Neural cell (in vitro differentiated cells): ENCODE data around the gene SFN. TPM values are rescaled to one million over a fixed set of nuclear protein-coding genes. Genes with fewer than 3 reads are reported as not detected.
A peak's percentile ranks its signal among the peaks of the same experiment; 100 is the strongest.

Experiments used
- H2AFZ ChIP-seq: fragments of 200-600, 300-800 bp; sonication (generic), shearing (Covaris generic); 2 replicates; pipeline ENCODE4 v1.6.0; 2014; ENCODE audit warnings: low read depth, mild to moderate bottlenecking, antibody characterized with exemption, low read length, moderate library complexity
- H3F3A ChIP-seq: fragments of 200-600 bp; shearing (Covaris generic); 2 replicates; pipeline ENCODE4 v1.6.1; 2016; ENCODE audit warnings: mild to moderate bottlenecking, moderate library complexity, mixed read lengths, antibody characterized with exemption, low read length; ENCODE audit not compliant: insufficient read depth, poor library complexity, severe bottlenecking
- H3K27ac ChIP-seq: fragments of 200-600, 300-800 bp; sonication (generic), shearing (Covaris generic); 2 replicates; pipeline ENCODE4 v1.5.1; 2014; ENCODE audit warnings: mild to moderate bottlenecking, low read length, moderate library complexity
- H3K27me3 ChIP-seq: fragments of 300-800, 200-600 bp; sonication (generic), shearing (Covaris generic); 2 replicates; pipeline ENCODE4 v1.6.0; 2014; ENCODE audit warnings: mild to moderate bottlenecking, low read depth, low read length, moderate library complexity; ENCODE audit not compliant: insufficient read depth
- H3K36me3 ChIP-seq: fragments of 300-800, 200-600 bp; sonication (generic), shearing (Covaris generic); 2 replicates; pipeline ENCODE4 v1.5.1; 2014; ENCODE audit warnings: mild to moderate bottlenecking, antibody characterized with exemption, low read length, moderate library complexity; ENCODE audit not compliant: insufficient read depth
- H3K4me2 ChIP-seq: fragments of 300-800, 200-600 bp; sonication (generic), shearing (Covaris generic); 2 replicates; pipeline ENCODE4 v1.6.0; 2014; ENCODE audit warnings: mild to moderate bottlenecking, low read length
- H3K4me3 ChIP-seq: fragments of 300-800, 200-600 bp; sonication (generic), shearing (Covaris generic); 2 replicates; pipeline ENCODE4 v1.5.1; 2014; ENCODE audit warnings: mild to moderate bottlenecking, low read length, moderate library complexity
- H3K79me2 ChIP-seq: fragments of 200-600 bp; shearing (Covaris generic); replicated peaks from 2 replicates; pipeline ENCODE4 v1.6.0; 2014; ENCODE audit warnings: mild to moderate bottlenecking, low read length, moderate library complexity; ENCODE audit not compliant: insufficient read depth
- H3K9ac ChIP-seq: fragments of 300-800, 200-600 bp; sonication (generic), shearing (Covaris generic); 2 replicates; pipeline ENCODE4 v1.6.1; 2016; ENCODE audit warnings: mild to moderate bottlenecking, low read length, mixed read lengths
- H3K9me2 ChIP-seq: fragments of 200-600 bp; shearing (Covaris generic); 2 replicates; pipeline ENCODE4 v1.6.1; 2016; ENCODE audit warnings: mild to moderate bottlenecking, low read length, mixed read lengths; ENCODE audit not compliant: insufficient read depth
- H3K9me3 ChIP-seq: fragments of 200-600, 300-800 bp; sonication (generic), shearing (Covaris generic); 2 replicates; pipeline ENCODE4 v1.6.1; 2016; ENCODE audit warnings: mild to moderate bottlenecking, mixed run types, low read length, moderate library complexity, mixed read lengths
- H4K20me1 ChIP-seq: fragments of 200-600 bp; shearing (Covaris generic); 2 replicates; pipeline ENCODE4 v1.6.1; 2016; ENCODE audit warnings: mild to moderate bottlenecking, mixed run types; ENCODE audit not compliant: insufficient read depth
- CTCF ChIP-seq: fragments of 450-650 bp; IDR thresholded peaks from 2 replicates; pipeline ENCODE4 v1.5.1; 2014; ENCODE audit warnings: antibody characterized with exemption, mild to moderate bottlenecking, moderate library complexity; ENCODE audit not compliant: poor library complexity, severe bottlenecking
- EP300 ChIP-seq: fragments of 450-650 bp; conservative IDR thresholded peaks from 2 replicates; pipeline ENCODE4 v1.6.1; 2014; ENCODE audit warnings: antibody characterized with exemption, mild to moderate bottlenecking, moderate library complexity; ENCODE audit not compliant: poor library complexity, severe bottlenecking
- EZH2 ChIP-seq: fragments of 200-600, 300-800 bp; shearing (Covaris generic), sonication (generic); IDR thresholded peaks from 2 replicates; pipeline ENCODE4 v1.6.1; 2014; ENCODE audit warnings: antibody characterized with exemption, low read length, borderline replicate concordance, mild to moderate bottlenecking; ENCODE audit not compliant: insufficient read depth, poor library complexity, severe bottlenecking
- MXI1 ChIP-seq: fragments of 450-650 bp; conservative IDR thresholded peaks from 2 replicates; pipeline ENCODE4 v1.6.1; 2014; ENCODE audit warnings: antibody characterized with exemption, mild to moderate bottlenecking; ENCODE audit not compliant: poor library complexity, severe bottlenecking
- POLR2AphosphoS5 ChIP-seq: IDR thresholded peaks from 2 replicates; pipeline ENCODE4 v1.6.1; 2012
- RAD21 ChIP-seq: fragments of 450-650 bp; conservative IDR thresholded peaks from 2 replicates; pipeline ENCODE4 v1.6.1; 2014; ENCODE audit warnings: antibody characterized with exemption, mild to moderate bottlenecking, moderate library complexity
- REST ChIP-seq: IDR thresholded peaks from 2 replicates; pipeline ENCODE4 v1.6.1; 2012; ENCODE audit warnings: borderline replicate concordance
- SMC3 ChIP-seq: fragments of 450-650 bp; conservative IDR thresholded peaks from 2 replicates; pipeline ENCODE4 v1.6.1; 2014; ENCODE audit warnings: antibody characterized with exemption, mild to moderate bottlenecking, moderate library complexity; ENCODE audit not compliant: poor library complexity
- TAF1 ChIP-seq: IDR thresholded peaks from 2 replicates; pipeline ENCODE4 v1.6.1; 2012; ENCODE audit warnings: low read depth
- polyA plus RNA-seq: library from polyadenylated mRNA; depleted of rRNA; stranded (reverse); fragments of >200 nt; gene quantifications from 2 replicates; pipeline ENCODE4 v1.2.3, GENCODE V29; 2014

SFN gene
- polyA plus RNA-seq, 1 donor from 2014 or later, result 0.25 TPM

- H3F3A ChIP-seq, result no peaks in the 10 kb centered on the region
- H3K79me2 ChIP-seq, result peaks cover 32% of the 10 kb centered on the region
- H3K9ac ChIP-seq, result no peak overlapping the region
- no peaks in the 10 kb centered on the region for H3K27me3 ChIP-seq
- no peaks in the 10 kb centered on the region for H4K20me1 ChIP-seq
- H3K4me3 ChIP-seq, result peak overlapping the region; percentile 39
- H3K36me3 ChIP-seq, result no peaks in the 10 kb centered on the region
- no peak overlapping the region for H3K27ac ChIP-seq
- no peaks in the 10 kb centered on the region for H3K9me2 ChIP-seq
- no peak overlapping the region for H3K4me2 ChIP-seq
- no peaks in the 10 kb centered on the region for H3K9me3 ChIP-seq
- TF ChIP-seq SMC3 (no peak), EP300 (no peak), CTCF (no peak), MXI1 (no peak), EZH2 (no peak), RAD21 (no peak), POLR2AphosphoS5 (no peak), TAF1 (no peak), REST (no peak)
- H2AFZ ChIP-seq, result no peak overlapping the region
Observed at GRCh38 chr1:26829184-26829911, 33.6 kb upstream of the SFN start.

GRCh38 chr1:26831059-26831458, 31.9 kb upstream of the SFN start:
- H3K36me3 ChIP-seq, result no peaks in the 10 kb centered on the region
- no peak overlapping the region for H3K27ac ChIP-seq
- TF ChIP-seq CTCF, result no peak
- no peak for TF ChIP-seq EP300
- H3F3A ChIP-seq, result no peaks in the 10 kb centered on the region
- H4K20me1 ChIP-seq, result no peaks in the 10 kb centered on the region
- H3K79me2 ChIP-seq, result peaks cover 27% of the 10 kb centered on the region
- no peaks in the 10 kb centered on the region for H3K9me3 ChIP-seq
- no peak overlapping the region for H3K4me2 ChIP-seq
- no peak overlapping the region for H3K9ac ChIP-seq
- H3K9me2 ChIP-seq, result no peaks in the 10 kb centered on the region
- no peaks in the 10 kb centered on the region for H3K27me3 ChIP-seq
- no peak overlapping the region for H3K4me3 ChIP-seq
- no peak overlapping the region for H2AFZ ChIP-seq
